GM20431 (cell line): Measurements from ENCODE around the gene CFAP46.
"Not testable (repeated sequence)": the region's sequence is repeated elsewhere in the genome, so short reads cannot be mapped to it uniquely, and the experiment has no call there.

Experiments
- in situ Hi-C: fragments of 300-500 bp; cut with MseI, MboI; formaldehyde crosslinking; loops from one replicate; pipeline ENCODE4 v1.15.0; 2020; ENCODE audit warnings: low sequenced_read_pairs; ENCODE audit not compliant: unreplicated experiment

The CFAP46 gene

GRCh38 chr10:132836832-132837540 is 105.4 kb downstream of the CFAP46 start:
- in situ Hi-C loops: no loop called here

DNA sequence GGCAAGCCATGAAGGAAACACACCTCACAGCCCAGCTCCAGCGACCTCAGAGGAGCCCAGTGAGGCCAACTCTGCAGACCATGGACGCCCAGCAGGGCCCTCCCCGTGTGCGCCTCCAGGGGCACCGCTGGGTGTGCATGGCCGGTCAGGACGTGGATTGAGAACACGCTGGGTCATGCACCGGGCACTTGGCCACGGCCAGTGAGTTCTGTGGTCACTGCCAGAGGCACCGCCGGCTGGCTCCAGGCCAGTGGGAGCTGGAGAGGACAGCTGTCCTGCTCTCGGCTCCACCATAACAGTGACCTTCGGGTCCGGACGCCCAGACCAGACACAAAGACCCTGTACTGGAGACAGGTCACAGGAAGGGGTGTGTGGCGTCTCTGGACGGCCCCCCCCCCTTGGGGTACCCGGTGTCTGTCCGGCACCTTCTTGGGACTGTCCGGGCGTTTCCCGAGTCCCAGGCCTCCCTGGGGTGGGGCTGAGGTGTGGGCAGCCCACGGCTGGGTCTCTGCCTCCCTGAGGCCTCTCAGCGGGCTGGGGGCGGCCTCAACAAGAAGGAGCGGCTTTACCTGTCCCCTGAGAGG is 106.0 kb downstream of the CFAP46 start:
- in situ Hi-C loops: no loop called here

DNA sequence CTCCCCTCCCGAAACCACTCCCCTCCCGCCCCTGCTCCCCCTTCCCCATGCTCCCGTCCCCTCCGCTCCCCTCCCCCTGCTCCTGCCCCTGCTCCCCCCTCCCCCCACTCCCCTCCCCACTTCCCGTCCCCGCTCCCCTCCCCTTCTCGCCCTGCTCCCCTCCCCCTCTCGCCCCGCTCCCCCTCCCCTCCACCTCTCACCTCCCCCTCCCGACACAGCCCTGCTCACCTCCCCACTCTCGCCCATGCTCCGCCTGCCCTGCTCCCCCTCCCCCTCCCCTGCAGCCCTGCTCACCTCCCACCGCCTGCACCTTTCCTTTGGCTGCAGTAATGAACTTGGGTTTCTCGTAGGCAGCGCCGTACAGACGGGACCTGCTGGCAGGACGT is 106.5 kb downstream of the CFAP46 start:
- in situ Hi-C loops: no loop called here

DNA sequence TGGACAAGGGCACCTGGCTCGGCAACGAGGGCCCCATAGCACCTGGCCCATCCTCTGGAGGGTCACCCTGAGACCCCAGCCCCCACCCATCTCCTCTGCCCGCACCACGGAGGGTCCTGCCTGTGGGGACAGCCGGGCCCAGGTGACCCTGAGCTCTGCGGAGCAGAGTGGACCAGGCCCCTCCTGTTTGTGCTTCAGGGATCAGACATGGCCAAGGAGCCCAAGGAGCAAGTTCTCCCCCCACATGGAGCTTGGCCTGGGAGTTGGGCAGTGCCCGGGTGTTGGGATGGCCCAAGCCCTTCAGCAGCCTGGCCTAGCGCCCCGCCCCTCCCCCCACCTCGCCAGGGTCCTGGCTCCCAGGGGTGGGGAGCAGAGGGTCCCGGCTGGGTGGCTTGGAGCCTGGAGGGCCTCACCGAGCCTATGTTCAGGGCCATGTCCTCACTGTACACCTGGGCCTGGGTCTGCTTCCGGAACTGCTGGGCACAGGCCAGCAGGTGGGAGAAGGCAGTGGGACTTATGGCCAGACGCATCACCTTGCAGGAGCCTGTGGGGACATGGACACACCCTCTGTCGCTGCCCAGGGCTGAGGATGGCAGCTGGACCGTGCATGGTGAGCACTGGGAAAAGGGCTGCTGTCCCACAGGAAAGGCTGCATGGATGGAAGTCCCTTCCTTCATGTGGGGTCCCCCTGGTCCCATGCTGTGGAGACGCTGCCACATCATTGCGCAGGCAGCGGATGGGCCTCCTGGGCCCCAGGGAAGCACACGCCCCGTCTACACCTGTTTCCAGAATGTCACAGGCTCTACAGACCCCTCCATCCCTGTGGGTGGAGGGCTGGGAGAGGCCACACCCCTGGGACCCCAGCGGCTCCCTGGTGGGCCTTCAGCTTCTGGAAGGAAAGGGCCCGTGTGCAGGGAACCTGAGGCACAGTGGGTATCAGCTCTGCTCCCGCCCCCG is 107.2 kb downstream of the CFAP46 start:
- in situ Hi-C loops: no loop called here

DNA sequence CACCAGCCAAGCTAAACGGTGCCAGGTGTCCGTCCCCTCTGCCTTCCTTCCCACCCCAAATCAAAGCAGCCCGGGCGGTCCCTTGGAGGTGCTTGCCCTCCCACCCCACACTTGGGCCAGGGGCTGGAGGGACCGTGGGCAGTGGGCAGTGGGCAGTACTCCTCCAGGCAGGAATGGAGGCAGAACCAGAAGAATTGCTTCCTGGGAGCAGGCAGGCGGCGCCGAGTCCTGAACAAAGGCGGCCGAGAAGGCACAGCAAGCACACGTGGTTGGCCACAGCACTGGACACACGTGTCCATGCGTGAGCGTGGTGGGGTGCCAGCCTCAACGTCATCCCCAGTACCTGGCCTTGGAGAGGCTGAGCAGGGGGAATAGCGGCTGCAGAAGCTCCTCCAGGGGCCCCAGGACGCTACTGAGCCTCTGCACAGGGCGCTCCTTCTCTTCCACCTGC is 108.0 kb downstream of the CFAP46 start:
- in situ Hi-C loops: no loop called here

DNA sequence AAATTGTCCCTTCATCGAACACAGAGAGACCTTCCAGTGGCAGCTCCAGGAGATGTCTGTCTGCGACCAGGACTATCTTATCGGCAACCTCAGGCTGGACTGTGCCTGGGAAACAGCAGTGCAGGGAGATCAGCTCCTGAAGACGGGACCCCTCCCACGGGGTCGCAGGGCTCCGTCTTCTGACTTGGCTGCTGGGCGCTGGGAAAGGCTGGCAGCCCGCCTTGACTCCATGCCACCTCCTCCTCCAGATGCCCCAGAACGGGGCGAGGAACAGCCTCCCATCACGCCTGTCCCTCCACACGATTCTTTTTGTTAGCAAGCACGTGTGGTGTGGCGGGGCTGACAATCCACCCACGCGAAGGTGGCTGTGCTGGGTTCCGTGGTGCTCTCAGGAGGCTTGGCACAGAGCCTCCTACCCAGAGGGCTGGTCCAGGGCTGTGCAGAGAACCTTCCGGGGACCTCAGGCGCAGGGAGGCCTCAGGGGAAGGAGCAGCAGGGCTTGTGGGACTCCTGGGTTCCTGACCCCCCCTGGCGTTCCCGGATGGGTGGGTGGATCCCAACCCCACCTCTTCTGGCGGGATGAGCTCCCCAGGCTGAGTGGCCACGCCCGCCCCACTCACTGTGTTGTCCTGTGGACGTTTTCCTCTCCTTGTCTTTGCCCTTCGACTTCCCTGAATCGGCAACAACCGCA is 108.8 kb downstream of the CFAP46 start:
- in situ Hi-C loops: no loop called here

DNA sequence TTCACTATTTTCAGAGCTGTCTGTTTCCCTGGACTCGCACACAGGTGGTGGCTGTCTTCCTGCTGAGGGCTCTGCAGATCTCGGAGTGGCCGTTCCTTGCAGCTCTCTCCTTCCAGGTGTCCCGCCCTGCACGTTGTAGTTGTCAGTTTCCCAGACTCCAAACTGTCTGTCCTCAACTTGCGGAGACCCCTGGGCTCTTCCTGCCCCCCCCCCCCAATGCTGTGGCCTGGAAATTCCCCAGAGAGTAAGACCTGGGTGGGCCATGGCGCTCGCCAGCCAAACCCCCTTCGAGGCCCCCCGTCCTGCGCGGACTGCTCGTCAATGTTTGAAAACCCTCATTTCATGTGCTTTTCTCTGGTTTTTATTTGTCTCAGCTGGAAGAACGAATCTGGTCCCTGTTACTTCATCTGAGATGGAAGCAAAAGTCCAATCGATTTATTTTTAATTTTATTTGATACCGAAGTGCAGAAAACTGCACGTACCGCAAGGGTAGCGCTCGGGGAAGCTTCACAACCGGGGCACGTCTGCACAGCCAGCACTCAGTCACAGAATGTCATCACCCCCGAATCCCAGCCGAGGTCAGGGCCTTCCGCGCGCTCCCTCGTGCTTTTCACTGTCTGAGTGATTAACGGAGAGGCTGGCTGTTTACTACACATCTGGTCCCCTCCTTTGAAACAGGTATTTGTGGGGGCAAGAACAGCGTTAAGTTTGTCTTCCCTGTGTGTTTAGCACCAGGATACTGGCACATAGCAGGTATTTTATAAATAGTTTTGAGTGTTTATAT is 110.0 kb downstream of the CFAP46 start:
- in situ Hi-C loops: no loop called here

DNA sequence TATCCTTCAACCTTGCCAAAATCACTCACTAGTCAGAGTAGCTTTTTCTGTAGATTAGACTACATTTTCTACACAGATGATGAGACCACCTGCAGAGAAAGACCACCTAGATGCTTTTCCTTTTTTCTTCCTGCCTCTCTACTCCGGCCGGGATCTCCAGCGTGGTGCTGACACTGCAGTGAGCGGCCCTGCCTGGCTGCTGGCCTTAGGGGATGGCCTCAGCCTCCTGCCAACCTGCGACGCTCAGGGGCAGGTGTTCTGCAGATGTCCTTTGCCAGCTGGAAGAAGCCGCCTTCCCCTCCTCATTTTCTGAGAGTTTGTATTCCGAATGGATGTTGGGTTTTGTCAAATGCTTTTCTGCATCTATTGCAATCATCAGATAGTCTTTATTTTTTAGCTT is 113.0 kb downstream of the CFAP46 start:
- in situ Hi-C loops: no loop called here

- in situ Hi-C loops: no loop called here
Measured at GRCh38 chr10:132828681-132829080, 113.7 kb downstream of the CFAP46 start.

DNA sequence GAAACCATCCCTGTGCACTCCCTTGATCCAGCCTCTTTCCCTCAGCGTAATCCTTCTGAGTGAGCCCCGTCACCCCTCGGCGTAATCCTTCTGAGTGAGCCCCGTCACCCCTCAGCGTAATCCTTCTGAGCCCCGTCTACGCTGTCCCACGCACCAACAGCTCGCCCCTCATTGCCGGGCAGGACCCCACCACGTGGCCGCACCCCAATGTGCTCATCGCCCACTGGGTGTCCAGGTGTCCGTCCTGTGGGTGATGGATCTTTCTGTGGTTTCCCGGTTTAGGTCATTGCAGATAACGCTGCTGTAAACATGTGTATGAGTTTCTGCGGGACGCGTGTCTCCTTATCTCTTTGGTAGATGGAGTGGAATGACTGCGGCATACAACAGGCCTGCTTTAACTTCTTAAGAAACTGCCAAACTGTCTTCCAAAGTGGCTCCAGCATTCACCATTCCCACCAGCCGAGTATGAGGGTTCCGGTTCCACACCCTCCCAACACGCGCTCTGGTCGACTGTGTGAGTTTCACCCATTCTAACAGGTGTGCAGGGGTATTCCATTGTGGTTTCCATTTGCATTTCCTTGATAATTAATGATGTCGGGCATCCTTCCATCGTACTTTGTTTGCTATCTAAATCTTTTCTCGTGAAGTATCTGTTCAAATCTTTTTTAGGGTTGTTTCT is 114.4 kb downstream of the CFAP46 start:
- in situ Hi-C loops: no loop called here

- in situ Hi-C loops: no loop called here
Measured at GRCh38 chr10:132827423-132827789, 115.0 kb downstream of the CFAP46 start.

GRCh38 chr10:132826524-132827422 is 115.6 kb downstream of the CFAP46 start:
- in situ Hi-C loops: no loop called here

- in situ Hi-C loops: not testable (repeated sequence)
Measured at GRCh38 chr10:132825783-132826523, 116.4 kb downstream of the CFAP46 start.

- in situ Hi-C loops: no loop called here
Measured at GRCh38 chr10:132820056-132820455, 122.3 kb downstream of the CFAP46 start.

DNA sequence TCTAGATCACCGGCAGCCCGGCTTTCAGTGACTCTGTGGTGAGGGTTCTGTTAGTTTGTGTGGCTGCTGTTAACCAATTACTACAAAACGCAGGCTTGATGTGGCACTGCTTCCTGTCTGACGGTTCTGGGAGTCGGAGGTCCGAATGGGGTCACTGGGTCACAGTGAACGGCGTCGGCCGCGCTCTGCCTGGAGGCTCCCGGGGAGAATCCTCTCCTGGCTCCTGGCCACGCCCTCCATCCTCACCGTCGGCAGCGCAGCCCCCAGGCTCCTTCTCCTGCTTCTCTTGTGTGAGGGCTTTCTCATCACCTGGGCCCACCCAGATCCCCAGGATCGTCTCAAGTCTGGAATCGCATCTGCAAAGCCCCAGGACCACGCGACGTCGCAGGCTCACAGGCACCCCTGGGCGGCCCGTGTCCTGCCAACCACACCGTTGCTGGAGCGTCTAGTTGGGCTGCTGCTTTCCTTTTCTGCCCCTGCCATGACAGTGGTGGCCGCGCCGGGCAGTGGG is 124.6 kb downstream of the CFAP46 start:
- in situ Hi-C loops: no loop called here

DNA sequence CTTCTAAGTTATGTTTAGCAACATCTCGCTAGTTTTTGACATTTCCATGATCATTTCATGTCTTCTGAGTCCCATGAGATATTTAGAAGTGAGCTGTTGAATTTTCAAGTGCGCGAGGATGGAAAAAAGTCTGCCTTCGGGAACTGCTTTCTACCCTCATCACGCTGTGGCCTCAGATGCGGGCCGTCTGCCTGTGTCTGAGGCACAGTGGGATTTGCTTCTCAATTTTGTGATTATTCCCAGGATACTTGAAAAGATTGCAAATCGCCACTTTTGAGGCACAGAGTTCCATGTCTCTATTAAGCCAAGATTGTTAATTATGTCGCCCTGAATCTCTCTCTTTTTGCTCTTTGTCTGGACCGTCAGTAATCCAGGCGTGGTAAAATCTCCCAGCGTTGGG is 125.7 kb downstream of the CFAP46 start:
- in situ Hi-C loops: no loop called here

DNA sequence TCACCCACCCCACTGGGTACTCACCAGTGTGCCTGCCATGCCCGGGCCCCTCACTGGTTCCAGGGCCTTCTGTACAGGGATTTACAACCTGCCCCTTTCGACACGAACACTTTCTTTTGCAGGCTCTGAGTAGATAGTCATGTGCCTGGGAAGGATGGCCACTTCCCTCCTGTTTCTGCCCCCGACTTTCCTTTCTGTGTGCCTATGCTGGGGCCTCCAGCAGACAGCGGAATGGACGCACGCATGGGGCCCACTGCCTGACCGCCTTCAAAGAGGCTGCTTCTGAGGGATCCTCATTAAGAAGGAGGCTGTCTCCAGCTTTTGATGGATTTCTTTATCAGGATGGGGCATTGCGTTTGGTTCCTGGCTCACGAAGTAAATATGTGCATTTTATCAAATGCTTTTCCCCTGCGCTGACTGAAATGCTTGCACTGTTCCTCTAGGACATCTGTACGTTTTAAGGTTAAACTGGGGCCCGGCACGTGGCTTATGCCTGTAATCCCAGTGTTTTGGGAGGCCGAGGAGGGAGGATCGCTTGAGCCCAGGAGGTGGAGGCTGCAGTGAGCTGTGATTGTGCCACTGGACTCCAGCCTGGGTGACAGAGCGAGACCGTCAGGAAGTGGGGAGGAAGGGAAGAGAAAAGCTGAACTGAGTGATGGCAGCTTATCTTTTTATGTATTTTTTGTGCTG is 127.1 kb downstream of the CFAP46 start:
- in situ Hi-C loops: no loop called here
